HG02798 (cell line): ENCODE results near the gene EMD.

ENCODE experiments used
- ATAC-seq: cut with Tn5 transposase; IDR thresholded peaks from one replicate; pipeline ENCODE4 v1.9.1; 2021; ENCODE audit warnings: mild to moderate bottlenecking; ENCODE audit not compliant: unreplicated experiment, poor library complexity

The EMD gene

GRCh38 chrX:154370300-154371016 is 8.6 kb upstream of the EMD start:
- ATAC-seq, result no peak

GRCh38 chrX:154371017-154371788 is 7.9 kb upstream of the EMD start:
- ATAC-seq, result peak; percentile 73

- peak; percentile 1 for ATAC-seq
Observed at GRCh38 chrX:154371789-154372300, 7.2 kb upstream of the EMD start.

- no peak for ATAC-seq
Observed at GRCh38 chrX:154372612-154373022, 6.5 kb upstream of the EMD start.

- ATAC-seq, result no peak
Observed at GRCh38 chrX:154373340-154374306, 5.5 kb upstream of the EMD start.

GRCh38 chrX:154374313-154375155 is 4.6 kb upstream of the EMD start, which contains the start of gene FLNA:
Gene FLNA, minus strand, starts transcription at chrX:154374634. Its CDS starts 3,389 bp downstream, at chrX:154371245.
- no peak for ATAC-seq

- no peak for ATAC-seq
Observed at GRCh38 chrX:154375156-154375504, 4.0 kb upstream of the EMD start.

- no peak for ATAC-seq
Observed at GRCh38 chrX:154376774-154377173, 2.3 kb upstream of the EMD start.

- ATAC-seq, result no peak
Observed at GRCh38 chrX:154378059-154378798, 866 bp upstream of the EMD start.

- no peak for ATAC-seq
Observed at GRCh38 chrX:154379569-154379951, 465 bp downstream of the EMD start.

- ATAC-seq, result no peak
Observed at GRCh38 chrX:154380153-154380552, 1.1 kb downstream of the EMD start.

GRCh38 chrX:154380787-154381186 is 1.7 kb downstream of the EMD start:
- ATAC-seq, result no peak

GRCh38 chrX:154381271-154381670 is 2.2 kb downstream of the EMD start:
- ATAC-seq, result no peak

- no peak for ATAC-seq
Observed at GRCh38 chrX:154382483-154383069, 3.5 kb downstream of the EMD start.

- no peak for ATAC-seq
Observed at GRCh38 chrX:154383359-154384283, 4.5 kb downstream of the EMD start.

- ATAC-seq, result no peak
Observed at GRCh38 chrX:154384284-154384892, 5.3 kb downstream of the EMD start.

- peak; percentile 27 for ATAC-seq
Observed at GRCh38 chrX:154388094-154388493, 9.0 kb downstream of the EMD start.
